Mesodermal cell (in vitro differentiated cells): ENCODE measurements around the gene FGD3.

Source experiments
- H3K27ac ChIP-seq: 2 replicates; pipeline ENCODE4 v1.7.0; 2013; ENCODE audit warnings: mild to moderate bottlenecking, low read depth, low read length, moderate library complexity; ENCODE audit not compliant: severe bottlenecking
- H3K36me3 ChIP-seq: 2 replicates; pipeline ENCODE4 v1.7.1; 2013; ENCODE audit warnings: mild to moderate bottlenecking, low read length, moderate library complexity; ENCODE audit not compliant: control insufficient read depth, insufficient read depth
- H3K4me1 ChIP-seq: one replicate; pipeline ENCODE4 v1.7.1; 2013; ENCODE audit warnings: mild to moderate bottlenecking, low read length; ENCODE audit not compliant: insufficient read depth, control insufficient read depth, poor library complexity, severe bottlenecking
- H3K4me3 ChIP-seq: 2 replicates; pipeline ENCODE4 v1.7.0; 2013; ENCODE audit warnings: low read length, control low read depth, mild to moderate bottlenecking; ENCODE audit not compliant: insufficient read depth, poor library complexity, severe bottlenecking; ENCODE audit errors: extremely low read depth
- H3K9me3 ChIP-seq: 2 replicates; pipeline ENCODE4 v1.7.1; 2013; ENCODE audit warnings: mild to moderate bottlenecking, low read length, moderate library complexity; ENCODE audit not compliant: control insufficient read depth
- WGBS, 2 experiments: methylation state at CpG; one replicate each; pipeline ENCODE4 v1.1.5; 2013; ENCODE audit warnings: missing lambda C conversion rate in 2 of 2; ENCODE audit not compliant: insufficient coverage in 2 of 2; 5-methylcytosine and 5-hydroxymethylcytosine counted together

Gene FGD3

GRCh38 chr9:93077811-93078210 lies 130.5 kb downstream of the FGD3 start:
- Histone ChIP-seq H3K9me3 (no peaks in the 10 kb centered on the region), H3K27ac (no peak overlapping the region), H3K4me1 (no peaks in the 10 kb centered on the region), H3K36me3 (no peaks in the 10 kb centered on the region), H3K4me3 (no peak overlapping the region)
- 91 to 94% methylated on average over 8 to 12 of the region's 16 CpGs for WGBS, 2 experiments

GRCh38 chr9:93079371-93079770 lies 132.0 kb downstream of the FGD3 start:
- Histone ChIP-seq H3K36me3 (no peaks in the 10 kb centered on the region), H3K9me3 (no peaks in the 10 kb centered on the region), H3K27ac (no peak overlapping the region), H3K4me3 (no peak overlapping the region), H3K4me1 (no peaks in the 10 kb centered on the region)
- 92 to 95% methylated on average over 10 to 13 of the region's 13 CpGs for WGBS, 2 experiments

- no peak overlapping the region for H3K4me3 ChIP-seq
- no peaks in the 10 kb centered on the region for H3K4me1 ChIP-seq
- H3K27ac ChIP-seq: no peak overlapping the region
- H3K9me3 ChIP-seq: no peaks in the 10 kb centered on the region
- H3K36me3 ChIP-seq: no peaks in the 10 kb centered on the region
- 86 to 87% methylated on average over 6 to 8 of the region's 9 CpGs for WGBS, 2 experiments
Observed at GRCh38 chr9:93080406-93080805, 133.1 kb downstream of the FGD3 start.

- Histone ChIP-seq H3K4me3 (no peak overlapping the region), H3K36me3 (no peaks in the 10 kb centered on the region), H3K9me3 (no peaks in the 10 kb centered on the region), H3K27ac (no peak overlapping the region), H3K4me1 (no peaks in the 10 kb centered on the region)
- 95% methylated on average over 6 to 10 of the region's 10 CpGs for WGBS, 2 experiments
Observed at GRCh38 chr9:93081081-93081529, 133.8 kb downstream of the FGD3 start.

- Histone ChIP-seq H3K36me3 (no peaks in the 10 kb centered on the region), H3K4me1 (no peaks in the 10 kb centered on the region), H3K9me3 (no peaks in the 10 kb centered on the region), H3K4me3 (no peak overlapping the region), H3K27ac (no peak overlapping the region)
- WGBS, 2 experiments: 92 to 100% methylated on average over 2 to 3 of the region's 3 CpGs
Observed at GRCh38 chr9:93081931-93082330, 134.6 kb downstream of the FGD3 start.

- no peaks in the 10 kb centered on the region for H3K36me3 ChIP-seq
- H3K27ac ChIP-seq: no peak overlapping the region
- H3K4me1 ChIP-seq: no peaks in the 10 kb centered on the region
- WGBS, 2 experiments: 79 to 90% methylated on average over 14 to 18 of the region's 18 CpGs
- H3K4me3 ChIP-seq: no peak overlapping the region
- no peaks in the 10 kb centered on the region for H3K9me3 ChIP-seq
Observed at GRCh38 chr9:93082841-93083411, 135.6 kb downstream of the FGD3 start.

- H3K4me3 ChIP-seq: no peak overlapping the region
- H3K27ac ChIP-seq: no peak overlapping the region
- no peaks in the 10 kb centered on the region for H3K36me3 ChIP-seq
- H3K4me1 ChIP-seq: no peaks in the 10 kb centered on the region
- no peaks in the 10 kb centered on the region for H3K9me3 ChIP-seq
- WGBS, 2 experiments: 87 to 94% methylated on average over 4 to 6 of the region's 8 CpGs
Observed at GRCh38 chr9:93083592-93084470, 136.5 kb downstream of the FGD3 start.

- Histone ChIP-seq H3K36me3 (no peaks in the 10 kb centered on the region), H3K4me1 (no peaks in the 10 kb centered on the region), H3K4me3 (no peak overlapping the region), H3K9me3 (no peaks in the 10 kb centered on the region), H3K27ac (no peak overlapping the region)
- WGBS, 2 experiments: 88 to 96% methylated on average over 4 to 6 of the region's 6 CpGs
Observed at GRCh38 chr9:93084471-93084881, 137.2 kb downstream of the FGD3 start.

- 90 to 100% methylated on average over 3 of the region's 4 CpGs for WGBS, 2 experiments
- Histone ChIP-seq H3K4me1 (no peaks in the 10 kb centered on the region), H3K4me3 (no peak overlapping the region), H3K27ac (no peak overlapping the region), H3K36me3 (no peaks in the 10 kb centered on the region), H3K9me3 (peaks cover under 1% of the 10 kb centered on the region)
Observed at GRCh38 chr9:93085676-93086075, 138.4 kb downstream of the FGD3 start.
